Naive thymus-derived CD4-positive, alpha-beta T cell (primary cell): Measurements from ENCODE around the gene MRC2. TPM values are rescaled to one million over a fixed set of nuclear protein-coding genes. Genes with fewer than 3 reads are reported as not detected.

ENCODE experiments used
- ATAC-seq: fragments of 150-1000 bp; cut with Tn5 transposase; 2 replicates; pipeline ENCODE4 v1.10.0; 2021; ENCODE audit warnings: mild to moderate bottlenecking, moderate library complexity
- CTCF ChIA-PET: fragments of 350-600 bp; sonication (Branson Sonifier 250); formaldehyde crosslinking; loops from one replicate; lab custom pipeline; 2021; ENCODE audit warnings: antibody characterized with exemption; lab: Charles Lee
- POLR2A ChIA-PET: fragments of 350-600 bp; sonication (Branson Sonifier 250); formaldehyde crosslinking; loops from one replicate; lab custom pipeline; 2021; ENCODE audit warnings: antibody characterized with exemption, inconsistent platforms; lab: Charles Lee
- DNase-seq, 9 donors: peaks; one replicate each; pipeline versions ENCODE4 v3.0.0 to v3.0.0-alpha.2; 2020 to 2022; ENCODE audit warnings: mixed read lengths in 1 of 9
- H3K27ac ChIP-seq: one replicate; pipeline ENCODE4 v1.7.0; 2013; ENCODE audit warnings: mild to moderate bottlenecking, low read depth, low read length, moderate library complexity
- H3K27me3 ChIP-seq, 2 donors: one replicate each; pipeline ENCODE4 v1.7.0; 2013; ENCODE audit warnings: low read length in 2 of 2, mild to moderate bottlenecking in 2 of 2, moderate library complexity in 2 of 2; ENCODE audit not compliant: control insufficient read depth in 2 of 2, insufficient read depth in 2 of 2
- H3K36me3 ChIP-seq, 3 experiments: 1 replicate in 2 of 3; 2 replicates in 1 of 3; pipeline ENCODE4 v1.7.0; 2013; ENCODE audit warnings: low read length in 3 of 3, mild to moderate bottlenecking in 3 of 3, moderate library complexity in 1 of 3; ENCODE audit not compliant: insufficient read depth in 3 of 3, control insufficient read depth in 2 of 3
- H3K4me1 ChIP-seq, 2 donors: one replicate each; pipeline ENCODE4 v1.7.0; 2013; ENCODE audit warnings: low read length in 2 of 2, mild to moderate bottlenecking in 2 of 2, moderate library complexity in 1 of 2; ENCODE audit not compliant: control insufficient read depth in 2 of 2, insufficient read depth in 2 of 2
- H3K4me3 ChIP-seq: 2 replicates; pipeline ENCODE4 v1.7.0; 2013; ENCODE audit warnings: mild to moderate bottlenecking, low read length
- H3K9me3 ChIP-seq, 3 experiments: 1 replicate in 2 of 3; 2 replicates in 1 of 3; pipeline ENCODE4 v1.7.0; 2013; ENCODE audit warnings: low read length in 3 of 3; ENCODE audit not compliant: control insufficient read depth in 2 of 3
- H3K27ac Mint-ChIP-seq, 9 donors: one replicate each; pipeline ENCODE4 v1.8.0; 2020 to 2022; ENCODE audit warnings: mixed read lengths in 9 of 9, mild to moderate bottlenecking in 8 of 9, moderate library complexity in 5 of 9, inconsistent platforms in 2 of 9
- H3K27me3 Mint-ChIP-seq, 5 donors: one replicate each; pipeline ENCODE4 v1.8.0; 2021 to 2022; ENCODE audit warnings: mixed read lengths in 5 of 5, mild to moderate bottlenecking in 1 of 5
- H3K36me3 Mint-ChIP-seq, 5 donors: one replicate each; pipeline ENCODE4 v1.8.0; 2020 to 2022; ENCODE audit warnings: mixed read lengths in 5 of 5, mild to moderate bottlenecking in 3 of 5, inconsistent platforms in 1 of 5
- H3K4me1 Mint-ChIP-seq, 7 donors: one replicate each; pipeline ENCODE4 v1.8.0; 2020 to 2022; ENCODE audit warnings: mixed read lengths in 7 of 7, mild to moderate bottlenecking in 3 of 7, inconsistent platforms in 1 of 7
- H3K4me3 Mint-ChIP-seq, 10 donors: one replicate each; pipeline ENCODE4 v1.8.0; 2020 to 2022; ENCODE audit warnings: mild to moderate bottlenecking in 10 of 10, mixed read lengths in 10 of 10, moderate library complexity in 6 of 10, inconsistent platforms in 2 of 10
- H3K9me3 Mint-ChIP-seq, 11 donors: one replicate each; pipeline ENCODE4 v1.8.0; 2020 to 2022; ENCODE audit warnings: mixed read lengths in 11 of 11, mild to moderate bottlenecking in 4 of 11, inconsistent platforms in 1 of 11, moderate library complexity in 1 of 11
- intact Hi-C, 2 donors: fragments of 100-400 bp; cut with micrococcal nuclease; formaldehyde crosslinking; loops; one replicate each; pipeline ENCODE4 v1.15.1; 2023
- polyA plus RNA-seq, 2 donors: library from polyadenylated mRNA; unstranded; fragments of 300-500 nt; fragmentation: Illumina TruSeq; gene quantifications; one replicate each; pipeline ENCODE4 v1.2.3, GENCODE V29; 2021
- total RNA-seq, 6 experiments: library from RNA in 5 of 6; stranded (reverse) in 5 of 6; gene quantifications; 1 replicate in 5 of 6; 2 replicates in 1 of 6; pipeline ENCODE4 v1.2.3 and lab custom pipeline; 2021 to 2026

Gene MRC2
- total and polyA plus RNA-seq, 7 experiments from 2014 or later, result 0.11 to 3.4 (median 2.2) TPM

- Histone ChIP-seq H3K27ac (no peak overlapping the region), H3K4me3 (no peak overlapping the region), H3K9me3 (no peaks in the 10 kb centered on the region), H3K27me3 (no peaks in the 10 kb centered on the region), H3K4me1 (peaks cover 8 to 12% of the 10 kb centered on the region in 2 donors), H3K36me3 (peaks cover 0 to 6% (median 0%) of the 10 kb centered on the region in 3 experiments)
- no peak overlapping the region for H3K27ac Mint-ChIP-seq
- H3K4me3 Mint-ChIP-seq, result no peak overlapping the region
- ATAC-seq (no peak), DNase-seq (no peak)
- H3K36me3 Mint-ChIP-seq, result peaks cover 0 to 7% (median under 1%) of the 10 kb centered on the region in 5 donors
- ChIA-PET CTCF (interaction anchor here (0.7 kb wide), 1 partner anchor 293 kb away, joined by 6 read pairs; no protein-coding TSS in a partner anchor), POLR2A (no interaction called here)
- peaks cover under 1 to 12% (median 5%) of the 10 kb centered on the region in 11 donors for H3K9me3 Mint-ChIP-seq
- peaks cover 7 to 26% (median 21%) of the 10 kb centered on the region in 7 donors for H3K4me1 Mint-ChIP-seq
- peaks cover 0 to 75% (median 0%) of the 10 kb centered on the region in 5 donors for H3K27me3 Mint-ChIP-seq
- intact Hi-C loops, result no loop called here
These were observed 28.2 kb downstream of the MRC2 start for GRCh38 chr17:62655656-62656055.

DNA sequence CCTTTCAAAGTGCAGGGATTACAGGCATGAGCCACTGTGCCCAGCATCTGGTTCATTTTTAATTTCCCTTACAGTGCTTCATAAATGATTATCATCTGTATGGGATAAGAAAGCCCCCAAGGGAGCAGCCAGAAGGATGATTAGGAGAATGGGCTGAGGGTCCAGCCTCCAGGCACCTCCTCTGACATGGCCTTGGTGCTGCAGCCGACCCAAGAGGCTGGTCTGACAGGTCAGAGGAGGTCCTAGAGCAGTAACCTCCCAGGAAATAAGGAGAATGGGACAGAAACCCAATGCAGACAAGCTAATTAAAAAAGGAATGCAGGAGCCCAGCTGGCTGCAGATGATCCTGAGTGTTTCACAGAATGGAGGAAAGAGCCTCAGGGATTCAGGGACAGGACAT, 29.0 kb downstream of the MRC2 start:
- CTCF ChIA-PET, result interaction anchor here (0.7 kb wide), 1 partner anchor 777 kb away, joined by 3 read pairs; no protein-coding TSS in a partner anchor
- peaks cover 3 to 12% (median 4%) of the 10 kb centered on the region in 5 donors for H3K36me3 Mint-ChIP-seq
- Histone ChIP-seq H3K27me3 (no peaks in the 10 kb centered on the region), H3K4me3 (no peak overlapping the region), H3K27ac (no peak overlapping the region), H3K4me1 (peaks cover 8 to 12% of the 10 kb centered on the region in 2 donors), H3K36me3 (peaks cover 0 to 6% (median 0%) of the 10 kb centered on the region in 3 experiments), H3K9me3 (no peaks in the 10 kb centered on the region)
- no peak for ATAC-seq
- no peak for DNase-seq
- peak overlapping the region in 1 of 10 donors; percentile 25 for H3K4me3 Mint-ChIP-seq
- H3K4me1 Mint-ChIP-seq, result peaks cover 7 to 26% (median 21%) of the 10 kb centered on the region in 7 donors
- POLR2A ChIA-PET, result interaction anchor here (0.6 to 0.7 kb wide), 2 partner anchors 8 to 934 kb away, joined by 3 read pairs; no protein-coding TSS in a partner anchor
- intact Hi-C loops, result no loop called here
- H3K9me3 Mint-ChIP-seq, result peaks cover 4 to 20% (median 11%) of the 10 kb centered on the region in 11 donors
- H3K27ac Mint-ChIP-seq, result no peak overlapping the region
- peaks cover 0 to 75% (median 0%) of the 10 kb centered on the region in 5 donors for H3K27me3 Mint-ChIP-seq

DNA sequence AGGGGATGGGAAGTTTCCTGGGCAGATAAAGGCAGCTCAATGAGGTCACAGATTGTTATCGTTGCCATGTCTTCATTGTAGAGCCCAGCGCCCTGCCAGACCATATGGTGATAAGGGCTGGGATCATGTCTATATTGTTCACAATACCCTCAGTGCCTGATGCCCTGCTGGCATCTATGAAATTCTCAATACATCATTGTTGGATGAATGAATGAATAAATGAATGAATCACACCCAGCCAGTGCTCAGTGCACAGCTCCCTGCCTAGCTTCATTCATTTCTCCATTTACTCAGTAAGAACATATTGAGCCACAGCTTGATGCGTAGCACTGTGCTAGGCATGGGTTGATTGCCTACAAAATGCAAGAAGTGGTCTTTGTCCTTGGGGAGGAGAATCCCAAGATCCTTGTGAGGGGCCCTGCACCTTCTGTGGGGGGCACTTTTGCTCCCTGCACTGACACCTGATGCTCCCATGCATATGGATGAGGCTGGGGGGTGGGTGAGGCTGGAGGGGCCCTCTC, 29.7 kb downstream of the MRC2 start:
- Histone ChIP-seq H3K9me3 (no peaks in the 10 kb centered on the region), H3K4me1 (peaks cover 8 to 12% of the 10 kb centered on the region in 2 donors), H3K27me3 (no peaks in the 10 kb centered on the region), H3K36me3 (peaks cover 0 to 6% (median 0%) of the 10 kb centered on the region in 3 experiments), H3K27ac (no peak overlapping the region), H3K4me3 (no peak overlapping the region)
- no peak overlapping the region for H3K4me3 Mint-ChIP-seq
- peaks cover 0 to 71% (median 0%) of the 10 kb centered on the region in 5 donors for H3K27me3 Mint-ChIP-seq
- ChIA-PET CTCF (no interaction called here), POLR2A (interaction anchor here (0.7 kb wide), 1 partner anchor 933 kb away, joined by 3 read pairs; no protein-coding TSS in a partner anchor)
- ATAC-seq, result no peak
- no peak for DNase-seq
- H3K27ac Mint-ChIP-seq, result peak overlapping the region in 1 of 9 donors; percentile 57
- intact Hi-C loops, result no loop called here
- peaks cover 4 to 22% (median 12%) of the 10 kb centered on the region in 11 donors for H3K9me3 Mint-ChIP-seq
- peaks cover 3 to 14% (median 4%) of the 10 kb centered on the region in 5 donors for H3K36me3 Mint-ChIP-seq
- peaks cover 7 to 20% (median 17%) of the 10 kb centered on the region in 7 donors for H3K4me1 Mint-ChIP-seq

DNA sequence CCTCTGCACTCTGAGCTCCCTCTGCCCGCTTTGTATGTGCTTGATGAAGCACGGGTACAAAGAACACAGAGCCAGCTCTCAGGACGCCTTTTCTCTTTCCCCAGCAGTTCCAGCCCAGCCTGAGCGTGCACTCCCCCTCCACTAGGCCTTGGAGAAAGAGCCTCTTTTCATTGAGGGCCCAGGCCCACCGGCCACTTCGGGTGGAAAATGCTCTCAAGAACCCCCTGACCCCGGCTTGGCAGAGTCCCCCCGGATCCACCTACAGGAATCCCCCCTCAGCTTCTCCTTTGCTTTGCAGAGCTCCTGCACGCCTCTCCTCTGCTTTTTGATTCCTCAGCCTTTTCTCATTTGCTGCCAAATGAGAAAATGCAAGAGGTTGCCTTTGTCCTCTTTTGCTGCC, 30.2 kb downstream of the MRC2 start:
- H3K4me3 Mint-ChIP-seq, result no peak overlapping the region
- DNase-seq (no peak), ATAC-seq (no peak)
- Histone ChIP-seq H3K4me1 (peaks cover 8 to 11% of the 10 kb centered on the region in 2 donors), H3K27ac (no peak overlapping the region), H3K36me3 (peaks cover 0 to 3% (median 0%) of the 10 kb centered on the region in 3 experiments), H3K27me3 (no peaks in the 10 kb centered on the region), H3K4me3 (no peak overlapping the region), H3K9me3 (no peaks in the 10 kb centered on the region)
- intact Hi-C loops, result no loop called here
- peaks cover 3 to 14% (median 4%) of the 10 kb centered on the region in 5 donors for H3K36me3 Mint-ChIP-seq
- ChIA-PET CTCF (no interaction called here), POLR2A (no interaction called here)
- peaks cover 4 to 22% (median 12%) of the 10 kb centered on the region in 11 donors for H3K9me3 Mint-ChIP-seq
- peaks cover 7 to 15% (median 14%) of the 10 kb centered on the region in 7 donors for H3K4me1 Mint-ChIP-seq
- H3K27ac Mint-ChIP-seq, result no peak overlapping the region
- peaks cover 0 to 70% (median 0%) of the 10 kb centered on the region in 5 donors for H3K27me3 Mint-ChIP-seq

DNA sequence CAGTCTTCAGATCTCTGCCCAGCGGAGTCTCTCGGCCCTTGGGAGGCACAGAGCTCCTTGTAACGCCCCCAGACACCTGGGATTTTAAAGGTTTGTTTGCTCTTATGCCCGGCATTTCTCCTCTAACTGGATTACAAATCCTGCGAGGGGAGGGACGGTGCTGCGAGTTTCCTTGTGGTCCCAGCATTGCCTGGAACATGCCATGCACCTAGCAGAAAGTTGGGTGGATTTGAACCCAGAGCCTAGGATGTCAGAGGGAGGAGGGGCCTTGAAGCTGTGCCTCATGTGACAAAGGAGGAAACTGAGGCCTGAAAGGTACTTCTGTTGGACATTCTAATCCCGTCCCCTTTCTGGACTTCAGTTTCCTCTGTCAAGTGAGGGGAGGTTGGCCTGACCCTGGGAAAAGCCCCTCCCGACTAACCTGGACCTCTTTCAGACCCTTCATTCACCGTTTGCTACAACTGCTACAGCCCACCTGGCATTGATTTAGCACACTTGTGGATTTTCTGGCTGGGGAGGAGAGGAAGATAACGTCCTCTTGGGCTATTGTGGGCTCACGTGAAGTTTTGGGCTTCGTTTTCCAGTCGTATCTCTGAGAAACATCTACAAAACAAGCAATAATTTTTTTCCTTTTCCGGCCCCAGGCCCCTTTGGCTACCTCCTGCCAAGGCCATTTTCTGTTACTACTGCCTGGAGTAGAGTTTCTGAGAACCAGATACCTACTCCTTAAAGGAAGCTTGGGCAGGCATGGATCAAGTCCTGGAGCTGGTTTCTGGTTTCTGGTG, 30.9 kb downstream of the MRC2 start:
- Histone ChIP-seq H3K27me3 (no peaks in the 10 kb centered on the region), H3K36me3 (no peaks in the 10 kb centered on the region), H3K27ac (no peak overlapping the region), H3K9me3 (no peaks in the 10 kb centered on the region), H3K4me3 (no peak overlapping the region), H3K4me1 (peaks cover 5 to 8% of the 10 kb centered on the region in 2 donors)
- ATAC-seq (no peak), DNase-seq (no peak)
- Mint-ChIP-seq H3K27ac (no peak overlapping the region), H3K9me3 (peaks cover 4 to 22% (median 12%) of the 10 kb centered on the region in 11 donors), H3K27me3 (peaks cover 0 to 68% (median 0%) of the 10 kb centered on the region in 5 donors), H3K4me1 (peaks cover 4 to 12% (median 9%) of the 10 kb centered on the region in 7 donors), H3K4me3 (no peak overlapping the region), H3K36me3 (peaks cover 3 to 14% (median 4%) of the 10 kb centered on the region in 5 donors)
- POLR2A ChIA-PET, result no interaction called here
- intact Hi-C loops, result no loop called here
- CTCF ChIA-PET, result no interaction called here

GRCh38 chr17:62660629-62661118, 33.2 kb downstream of the MRC2 start:
- intact Hi-C loops, result no loop called here

More at GRCh38 chr17:62660629-62661118, 33.2 kb downstream of the MRC2 start:
- no peak overlapping the region for H3K4me3 Mint-ChIP-seq
- Histone ChIP-seq H3K4me3 (no peak overlapping the region), H3K36me3 (no peaks in the 10 kb centered on the region), H3K27me3 (no peaks in the 10 kb centered on the region), H3K4me1 (no peaks in the 10 kb centered on the region), H3K27ac (no peak overlapping the region), H3K9me3 (no peaks in the 10 kb centered on the region)
- peaks cover 0 to 60% (median 0%) of the 10 kb centered on the region in 5 donors for H3K27me3 Mint-ChIP-seq
- peaks cover 4 to 22% (median 12%) of the 10 kb centered on the region in 11 donors for H3K9me3 Mint-ChIP-seq
- CTCF ChIA-PET, result no interaction called here
- POLR2A ChIA-PET, result no interaction called here
- no peak for ATAC-seq
- no peak overlapping the region for H3K27ac Mint-ChIP-seq
- no peak for DNase-seq
- H3K4me1 Mint-ChIP-seq, result peaks cover 0 to 7% (median 0%) of the 10 kb centered on the region in 7 donors
- peaks cover 3 to 14% (median 4%) of the 10 kb centered on the region in 5 donors for H3K36me3 Mint-ChIP-seq
